Peyer's patch (tissue), 4 donors: ENCODE results near the gene SLAIN2. TPM values are rescaled to one million over a fixed set of nuclear protein-coding genes. Genes with fewer than 3 reads are reported as not detected.

Experiments used
- DNase-seq, 3 donors: peaks; one replicate each; pipeline ENCODE4 v3.0.0-alpha.2; 2017 to 2019
- H3K27ac ChIP-seq, 4 donors: fragments of 200-600 bp; sonication (generic); one replicate each; pipeline ENCODE4 v1.5.1; 2016 to 2019
- H3K27me3 ChIP-seq, 2 donors: fragments of 200-600 bp; sonication (generic); one replicate each; pipeline ENCODE4 v1.5.1; 2019
- H3K36me3 ChIP-seq, 3 donors: fragments of 200-600 bp; sonication (generic); one replicate each; pipeline ENCODE4 v1.5.1; 2016 to 2019
- H3K4me1 ChIP-seq, 4 donors: fragments of 200-600 bp; sonication (generic); one replicate each; pipeline ENCODE4 v1.5.1; 2016 to 2019
- H3K4me3 ChIP-seq, 4 donors: fragments of 200-600 bp; sonication (generic); 1 replicate in 3 of 4; 2 replicates in 1 of 4; pipeline ENCODE4 v1.5.1; 2016 to 2019; ENCODE audit warnings: mild to moderate bottlenecking in 1 of 4
- H3K9me3 ChIP-seq, 4 donors: fragments of 200-600 bp; sonication (generic); one replicate each; pipeline ENCODE4 v1.5.1; 2016 to 2019; ENCODE audit warnings: mild to moderate bottlenecking in 1 of 4
- CTCF ChIP-seq, 6 experiments: fragments of 450-650 bp in 4 of 6; fragments of 200-600 bp in 2 of 6; sonication (generic) in 1 of 6; IDR thresholded peaks; one replicate each; pipeline ENCODE4 v1.5.1; 2017 to 2019; ENCODE audit warnings: antibody characterized with exemption in 6 of 6, mild to moderate bottlenecking in 3 of 6, moderate library complexity in 1 of 6
- POLR2A ChIP-seq, 2 donors: fragments of 450-650 bp; IDR thresholded peaks; one replicate each; pipeline ENCODE4 v1.5.1; 2017; ENCODE audit warnings: antibody characterized with exemption in 2 of 2, mild to moderate bottlenecking in 2 of 2, moderate library complexity in 2 of 2
- total RNA-seq, 4 donors: library from RNA; depleted of rRNA; stranded (reverse); fragments of >200 nt; gene quantifications; one replicate each; pipeline ENCODE4 v1.1.0, GENCODE V29; 2016

Gene SLAIN2
- total RNA-seq, 4 donors from 2014 or later = 19.1 to 40.9 (median 22.4) TPM

- H3K4me1 ChIP-seq = no peaks in the 10 kb centered on the region
- no peaks in the 10 kb centered on the region for H3K9me3 ChIP-seq
- no peak overlapping the region for H3K4me3 ChIP-seq
- no peak for TF ChIP-seq CTCF (IDR thresholded peaks at IDR 0.05)
- DNase-seq = no peak
- H3K27me3 ChIP-seq = no peaks in the 10 kb centered on the region
- no peak overlapping the region for H3K27ac ChIP-seq
- H3K36me3 ChIP-seq = no peaks in the 10 kb centered on the region
Observed at GRCh38 chr4:48334900-48335384, 6.4 kb upstream of the SLAIN2 start.

- TF ChIP-seq CTCF (IDR thresholded peaks at IDR 0.05) = no peak
- H3K36me3 ChIP-seq = no peaks in the 10 kb centered on the region
Observed at GRCh38 chr4:48336146-48336870, 5.0 kb upstream of the SLAIN2 start.

GRCh38 chr4:48337731-48338130 is 3.6 kb upstream of the SLAIN2 start:
- no peaks in the 10 kb centered on the region for H3K9me3 ChIP-seq
- DNase-seq = no peak
- TF ChIP-seq CTCF (IDR thresholded peaks at IDR 0.05) (no peak), POLR2A (IDR thresholded peaks at IDR 0.05) (no peak)
- H3K36me3 ChIP-seq = no peaks in the 10 kb centered on the region
- H3K27ac ChIP-seq = no peak overlapping the region
- no peak overlapping the region for H3K4me3 ChIP-seq
- H3K27me3 ChIP-seq = no peaks in the 10 kb centered on the region
- peaks cover 0 to 4% (median 0%) of the 10 kb centered on the region in 4 donors for H3K4me1 ChIP-seq

More at GRCh38 chr4:48336146-48336870, 5.0 kb upstream of the SLAIN2 start:
- H3K9me3 ChIP-seq = no peaks in the 10 kb centered on the region
- H3K4me3 ChIP-seq = no peak overlapping the region
- H3K4me1 ChIP-seq = peaks cover 0 to 4% (median 0%) of the 10 kb centered on the region in 4 donors
- H3K27me3 ChIP-seq = no peaks in the 10 kb centered on the region
- no peak for DNase-seq
- no peak overlapping the region for H3K27ac ChIP-seq

- Histone ChIP-seq H3K27me3 (no peaks in the 10 kb centered on the region), H3K4me1 (peaks cover 0 to 18% (median 2%) of the 10 kb centered on the region in 4 donors), H3K27ac (peak overlapping the region in 2 of 4 donors; percentile 22 to 94), H3K4me3 (no peak overlapping the region), H3K36me3 (no peaks in the 10 kb centered on the region), H3K9me3 (no peaks in the 10 kb centered on the region)
- TF ChIP-seq CTCF (IDR thresholded peaks at IDR 0.05) (no peak), POLR2A (IDR thresholded peaks at IDR 0.05) (no peak)
- no peak for DNase-seq
Observed at GRCh38 chr4:48339642-48340041, 1.7 kb upstream of the SLAIN2 start.

- peak overlapping the region; percentile 75 to 96 (median 86) for H3K4me3 ChIP-seq
- TF ChIP-seq CTCF (IDR thresholded peaks at IDR 0.05) (no peak), POLR2A (IDR thresholded peaks at IDR 0.05) (no peak)
- peaks cover 0 to 23% (median 2%) of the 10 kb centered on the region in 4 donors for H3K4me1 ChIP-seq
- H3K27ac ChIP-seq = peak overlapping the region; percentile 91 to 98 (median 96)
- H3K36me3 ChIP-seq = no peaks in the 10 kb centered on the region
- DNase-seq = peak in 1 of 3 donors; percentile 57
- H3K27me3 ChIP-seq = no peaks in the 10 kb centered on the region
- H3K9me3 ChIP-seq = no peaks in the 10 kb centered on the region
Observed at GRCh38 chr4:48340276-48340964, 909 bp upstream of the SLAIN2 start.
